Measurements from ENCODE around the gene CCDC152. TPM values are rescaled to one million over a fixed set of nuclear protein-coding genes. Genes with fewer than 3 reads are reported as not detected.
"Not testable (repeated sequence)": the region's sequence is repeated elsewhere in the genome, so short reads cannot be mapped to it uniquely, and the experiment has no call there.

CCDC152 gene
- total RNA-seq, 4 donors from 2014 or later = 0.13 to 1.1 (median 0.65) TPM

DNA sequence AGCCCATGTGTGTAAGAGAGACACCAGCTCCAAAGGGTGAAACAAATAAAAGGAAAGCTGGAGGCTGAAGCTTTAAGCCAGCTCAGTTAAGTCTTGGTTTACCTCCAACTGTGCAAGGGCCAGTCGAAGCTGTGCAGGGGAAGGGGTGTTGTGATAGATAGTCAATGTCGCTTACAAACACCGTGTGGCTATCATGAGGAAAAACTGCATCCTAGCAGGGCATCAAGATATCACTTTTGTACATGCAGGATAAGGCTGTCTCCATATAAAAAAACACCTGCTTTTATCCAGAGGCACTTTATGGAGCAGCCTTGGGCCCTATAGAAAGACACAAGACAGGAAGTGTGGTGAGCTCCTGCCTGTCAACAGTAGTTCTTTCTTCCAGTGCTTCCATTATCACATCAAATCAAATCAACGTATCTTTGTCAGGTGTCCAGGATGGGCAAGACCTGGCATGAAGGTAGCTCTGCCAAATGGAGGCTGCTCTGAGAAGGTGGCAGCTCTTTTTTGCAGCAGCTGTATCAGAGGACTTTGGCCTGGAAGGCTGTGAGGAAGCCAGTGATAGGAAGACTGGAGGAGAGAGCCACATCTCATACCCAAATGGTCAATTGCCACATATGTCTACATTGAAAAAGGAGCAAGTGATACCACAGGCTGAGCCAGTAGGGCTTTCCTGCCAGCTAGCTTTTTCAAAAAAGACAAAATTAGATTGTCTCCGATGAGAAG lies 84.4 kb downstream of the CCDC152 start:
- TF ChIP-seq, protein P1, sequence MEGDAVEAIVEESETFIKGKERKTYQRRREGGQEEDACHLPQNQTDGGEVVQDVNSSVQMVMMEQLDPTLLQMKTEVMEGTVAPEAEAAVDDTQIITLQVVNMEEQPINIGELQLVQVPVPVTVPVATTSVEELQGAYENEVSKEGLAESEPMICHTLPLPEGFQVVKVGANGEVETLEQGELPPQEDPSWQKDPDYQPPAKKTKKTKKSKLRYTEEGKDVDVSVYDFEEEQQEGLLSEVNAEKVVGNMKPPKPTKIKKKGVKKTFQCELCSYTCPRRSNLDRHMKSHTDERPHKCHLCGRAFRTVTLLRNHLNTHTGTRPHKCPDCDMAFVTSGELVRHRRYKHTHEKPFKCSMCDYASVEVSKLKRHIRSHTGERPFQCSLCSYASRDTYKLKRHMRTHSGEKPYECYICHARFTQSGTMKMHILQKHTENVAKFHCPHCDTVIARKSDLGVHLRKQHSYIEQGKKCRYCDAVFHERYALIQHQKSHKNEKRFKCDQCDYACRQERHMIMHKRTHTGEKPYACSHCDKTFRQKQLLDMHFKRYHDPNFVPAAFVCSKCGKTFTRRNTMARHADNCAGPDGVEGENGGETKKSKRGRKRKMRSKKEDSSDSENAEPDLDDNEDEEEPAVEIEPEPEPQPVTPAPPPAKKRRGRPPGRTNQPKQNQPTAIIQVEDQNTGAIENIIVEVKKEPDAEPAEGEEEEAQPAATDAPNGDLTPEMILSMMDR (IDR thresholded peaks at IDR 0.05 in 4 of 5, conservative IDR thresholded peaks at IDR 0.05 in 1 of 5) = no peak
- TF ChIP-seq POLR2A (IDR thresholded peaks at IDR 0.05) = no peak
- Histone ChIP-seq H3K4me3 (no peak overlapping the region), H3K27ac (peak overlapping the region in 3 of 4 donors; percentile 26 to 49 (median 47)), H3K9me3 (no peaks in the 10 kb centered on the region), H3K36me3 (no peaks in the 10 kb centered on the region), H3K27me3 (no peaks in the 10 kb centered on the region), H3K4me1 (peaks cover 8 to 11% of the 10 kb centered on the region in 2 donors)
- DNase-seq (no peak), ATAC-seq (no peak)
- in situ Hi-C loops (cut with MboI; ENCODE audit: low sequenced_read_pairs in 4 of 4) (no loop called here), intact Hi-C loops (cut with DNase I; ENCODE audit: low total_unique reads) (no loop called here)

DNA sequence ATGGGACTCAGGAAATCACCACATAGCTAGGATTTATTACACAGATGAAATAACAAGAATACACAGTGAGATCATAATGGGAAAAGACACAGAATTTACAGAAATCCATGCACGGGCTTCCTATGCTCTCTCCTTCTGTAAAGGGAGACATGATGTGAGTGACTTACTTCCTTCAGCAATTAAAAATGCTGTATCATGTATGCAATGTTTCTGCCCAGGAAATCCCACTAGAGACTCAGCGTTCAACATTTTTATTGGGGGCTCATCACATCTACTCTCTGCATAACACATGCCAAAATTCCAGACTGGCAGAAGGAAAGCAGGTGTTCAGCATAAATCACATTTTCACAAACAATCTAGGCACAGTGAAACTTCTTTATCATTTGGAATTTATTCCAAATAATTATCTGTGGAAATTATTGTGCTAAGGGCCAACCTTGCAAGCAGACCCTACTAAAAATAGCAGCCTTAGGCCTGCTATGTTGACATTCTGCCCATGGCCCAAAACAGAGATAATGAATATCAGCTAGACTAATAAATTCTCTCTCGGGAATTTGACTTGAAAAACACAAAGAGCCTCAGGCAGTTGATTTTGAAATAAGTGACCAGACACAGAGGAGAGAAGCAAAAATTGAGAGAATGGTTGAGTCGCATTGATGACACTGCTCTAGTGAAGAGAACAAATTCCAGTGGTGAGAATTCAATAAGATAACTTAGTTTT lies 86.5 kb downstream of the CCDC152 start:
- Histone ChIP-seq H3K27ac (peak overlapping the region in 2 of 4 donors; percentile 5 to 48), H3K4me1 (peaks cover 8 to 11% of the 10 kb centered on the region in 2 donors), H3K27me3 (no peaks in the 10 kb centered on the region), H3K4me3 (no peak overlapping the region), H3K9me3 (no peaks in the 10 kb centered on the region), H3K36me3 (no peaks in the 10 kb centered on the region)
- intact Hi-C loops (cut with DNase I; ENCODE audit: low total_unique reads) (no loop called here), in situ Hi-C loops (cut with MboI; ENCODE audit: low sequenced_read_pairs in 4 of 4) (no loop called here)
- DNase-seq (no peak), ATAC-seq (peak in 1 of 2 donors; percentile 55)
- TF ChIP-seq, protein P1 (IDR thresholded peaks at IDR 0.05 in 4 of 5, conservative IDR thresholded peaks at IDR 0.05 in 1 of 5) = no peak
- no peak for TF ChIP-seq POLR2A (IDR thresholded peaks at IDR 0.05)

DNA sequence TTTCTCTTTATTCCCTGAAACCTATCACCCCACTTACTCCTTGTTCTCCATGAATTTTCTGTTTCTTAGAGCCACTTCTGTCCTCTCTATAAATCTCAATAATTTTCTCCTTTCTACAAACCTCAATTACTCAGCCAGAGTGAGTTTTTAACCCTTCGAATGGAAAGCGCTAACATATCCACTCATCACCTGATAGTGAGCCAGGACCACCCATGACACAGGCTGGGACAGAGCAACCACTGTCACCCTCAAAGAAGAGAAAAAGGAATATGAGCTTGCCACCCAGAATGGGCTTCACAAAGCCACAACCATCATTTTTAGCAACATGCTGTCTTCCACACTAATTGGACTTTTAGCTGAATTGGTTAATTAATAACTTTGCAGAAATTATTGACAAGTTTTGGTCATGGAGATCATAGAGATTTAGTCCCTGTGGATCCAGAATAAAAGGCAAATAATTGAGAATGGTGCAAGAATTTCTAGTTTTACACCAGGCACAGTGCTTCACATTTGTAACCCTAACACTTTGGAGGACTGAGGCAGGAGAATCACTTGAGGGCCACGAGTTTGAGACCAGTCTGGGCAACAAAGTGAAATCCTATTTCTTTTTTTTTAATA lies 87.2 kb downstream of the CCDC152 start:
- in situ Hi-C loops (cut with MboI; ENCODE audit: low sequenced_read_pairs in 4 of 4) = no loop called here
- TF ChIP-seq, protein P1 (IDR thresholded peaks at IDR 0.05 in 4 of 5, conservative IDR thresholded peaks at IDR 0.05 in 1 of 5) = no peak
- TF ChIP-seq POLR2A (IDR thresholded peaks at IDR 0.05) = no peak
- Histone ChIP-seq H3K27me3 (no peaks in the 10 kb centered on the region), H3K36me3 (no peaks in the 10 kb centered on the region), H3K4me3 (no peak overlapping the region), H3K9me3 (no peaks in the 10 kb centered on the region), H3K27ac (peak overlapping the region in 2 of 4 donors; percentile 5 to 48), H3K4me1 (peaks cover 8 to 11% of the 10 kb centered on the region in 2 donors)
- ATAC-seq = no peak
- intact Hi-C loops (cut with DNase I; ENCODE audit: low total_unique reads) = no loop called here
- no peak for DNase-seq

DNA sequence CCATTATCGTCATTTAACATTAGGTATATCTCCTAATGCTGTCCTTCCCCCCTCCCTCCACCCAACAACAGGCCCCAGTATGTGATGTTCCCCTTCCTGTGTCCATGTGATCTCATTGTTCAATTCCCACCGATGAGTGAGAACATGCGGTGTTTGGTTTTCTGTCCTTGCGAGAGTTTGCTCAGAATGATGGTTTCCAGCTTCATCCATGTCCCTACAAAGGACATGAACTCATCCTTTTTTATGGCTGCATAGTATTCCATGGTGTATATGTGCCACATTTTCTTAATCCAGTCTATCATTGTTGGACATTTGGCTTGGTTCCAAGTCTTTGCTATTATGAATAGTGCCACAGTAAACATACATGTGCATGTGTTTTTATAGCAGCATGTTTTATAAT lies 87.8 kb downstream of the CCDC152 start:
- intact Hi-C loops (cut with DNase I; ENCODE audit: low total_unique reads); DNase-seq: not testable (repeated sequence)

DNA sequence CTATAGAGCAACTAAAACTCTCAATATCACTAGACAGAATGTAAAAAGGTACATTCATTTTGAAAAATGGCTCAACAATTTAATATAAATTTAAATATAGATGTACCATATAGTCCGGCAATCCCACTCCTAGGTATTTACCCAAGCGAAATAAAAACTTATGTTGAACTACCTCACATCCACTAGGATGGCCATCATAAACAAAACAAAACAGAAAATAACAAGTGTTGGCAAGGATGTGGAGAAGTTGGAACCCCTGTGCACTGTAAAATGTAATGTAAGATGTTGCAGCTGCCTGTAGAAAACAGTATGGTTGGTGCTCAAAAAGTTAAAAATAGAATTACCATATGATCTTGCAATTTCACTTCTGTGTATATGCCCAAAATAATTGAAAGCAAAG lies 91.9 kb downstream of the CCDC152 start:
- Histone ChIP-seq H3K9me3 (no peaks in the 10 kb centered on the region), H3K4me3 (no peak overlapping the region), H3K4me1 (peaks cover 0 to 3% of the 10 kb centered on the region in 2 donors), H3K36me3 (no peaks in the 10 kb centered on the region), H3K27ac (no peak overlapping the region), H3K27me3 (no peaks in the 10 kb centered on the region)
- in situ Hi-C loops (cut with MboI; ENCODE audit: low sequenced_read_pairs in 4 of 4) (no loop called here), intact Hi-C loops (cut with DNase I; ENCODE audit: low total_unique reads) (no loop called here)
- DNase-seq (no peak), ATAC-seq (no peak)
- TF ChIP-seq POLR2A (IDR thresholded peaks at IDR 0.05) = no peak

More for the DNA sequence above, 87.8 kb downstream of the CCDC152 start:
- in situ Hi-C loops (cut with MboI; ENCODE audit: low sequenced_read_pairs in 4 of 4); H3K36me3 ChIP-seq; H3K27me3 ChIP-seq; H3K4me3 ChIP-seq; H3K9me3 ChIP-seq; H3K27ac ChIP-seq; ATAC-seq: not testable (repeated sequence)
- peaks cover 8 to 11% of the 10 kb centered on the region in 2 donors for H3K4me1 ChIP-seq

All from gastrocnemius medialis (tissue), 4 donors.